GM18505 (cell line): ENCODE data around the gene FAM149B1.
A peak's percentile ranks its signal among the peaks of the same experiment; 100 is the strongest.
"Not testable (repeated sequence)": the region's sequence is repeated elsewhere in the genome, so short reads cannot be mapped to it uniquely, and the experiment has no call there.

Experiments
- ATAC-seq: cut with Tn5 transposase; IDR thresholded peaks from one replicate; pipeline ENCODE4 v1.9.1; 2021; ENCODE audit not compliant: unreplicated experiment
- POLR2A ChIP-seq: IDR thresholded peaks from 4 replicates; pipeline ENCODE4 v1.6.1; 2011; ENCODE audit warnings: borderline replicate concordance; ENCODE audit not compliant: insufficient read depth, insufficient read length; ENCODE audit errors: extremely low read depth

Gene FAM149B1

GRCh38 chr10:73167783-73168464, at the start of gene FAM149B1, which contains the start of gene ECD:
Gene FAM149B1, plus strand, starts transcription at chr10:73168119. Its CDS starts 221 bp downstream, at chr10:73168340.
Gene ECD, minus strand, starts transcription at chr10:73168008. Its CDS starts 4,071 bp downstream, at chr10:73163937.
- ATAC-seq: peak; percentile 93
- peak; percentile 95 for TF ChIP-seq POLR2A

GRCh38 chr10:73119457-73119856, 48.5 kb upstream of the FAM149B1 start:
- TF ChIP-seq POLR2A: no peak
- no peak for ATAC-seq

GRCh38 chr10:73119952-73120351, 48.0 kb upstream of the FAM149B1 start:
- no peak for ATAC-seq

GRCh38 chr10:73126343-73126742, 41.6 kb upstream of the FAM149B1 start:
- no peak for ATAC-seq
- TF ChIP-seq POLR2A: no peak

More at GRCh38 chr10:73119952-73120351, 48.0 kb upstream of the FAM149B1 start:
- no peak for TF ChIP-seq POLR2A

GRCh38 chr10:73131301-73131700, 36.6 kb upstream of the FAM149B1 start:
- TF ChIP-seq POLR2A: no peak
- no peak for ATAC-seq

GRCh38 chr10:73131913-73132686, 35.8 kb upstream of the FAM149B1 start:
- TF ChIP-seq POLR2A: no peak
- no peak for ATAC-seq

- ATAC-seq: no peak
- no peak for TF ChIP-seq POLR2A
Measured at GRCh38 chr10:73134727-73135126, 33.2 kb upstream of the FAM149B1 start.

GRCh38 chr10:73136627-73137026, 31.3 kb upstream of the FAM149B1 start:
- TF ChIP-seq POLR2A: no peak
- no peak for ATAC-seq

GRCh38 chr10:73139251-73139650, 28.7 kb upstream of the FAM149B1 start:
- ATAC-seq: no peak
- TF ChIP-seq POLR2A: no peak

- ATAC-seq: no peak
- no peak for TF ChIP-seq POLR2A
Measured at GRCh38 chr10:73141603-73142002, 26.3 kb upstream of the FAM149B1 start.

GRCh38 chr10:73150633-73151413, 17.1 kb upstream of the FAM149B1 start:
- not testable (repeated sequence) for ATAC-seq

- TF ChIP-seq POLR2A: no peak
- no peak for ATAC-seq
Measured at GRCh38 chr10:73152009-73152408, 15.9 kb upstream of the FAM149B1 start.

GRCh38 chr10:73156054-73156453, 11.9 kb upstream of the FAM149B1 start:
- TF ChIP-seq POLR2A: no peak
- ATAC-seq: no peak
